ENCODE results near the gene CMSS1.

DNA sequence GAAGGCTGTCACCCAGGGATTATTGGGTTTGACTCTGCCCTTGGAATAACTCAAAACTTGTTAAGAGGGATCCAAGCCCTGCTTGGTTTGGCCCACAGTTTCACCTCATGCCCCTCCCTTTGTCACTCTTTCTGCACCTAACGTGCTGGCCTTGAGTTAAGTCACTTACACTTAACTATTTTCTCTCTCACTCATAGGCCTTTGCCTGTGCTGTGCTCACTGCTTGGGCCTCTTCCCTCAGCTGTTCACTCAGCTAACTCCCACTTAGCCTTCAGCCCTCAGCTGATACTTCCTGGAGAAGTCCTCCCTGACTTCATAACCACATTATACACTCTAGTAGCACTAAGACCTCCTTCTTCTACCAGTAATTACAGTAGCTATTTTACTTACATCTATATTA, 133.3 kb downstream of the CMSS1 start:
- TF ChIP-seq, protein P1, sequence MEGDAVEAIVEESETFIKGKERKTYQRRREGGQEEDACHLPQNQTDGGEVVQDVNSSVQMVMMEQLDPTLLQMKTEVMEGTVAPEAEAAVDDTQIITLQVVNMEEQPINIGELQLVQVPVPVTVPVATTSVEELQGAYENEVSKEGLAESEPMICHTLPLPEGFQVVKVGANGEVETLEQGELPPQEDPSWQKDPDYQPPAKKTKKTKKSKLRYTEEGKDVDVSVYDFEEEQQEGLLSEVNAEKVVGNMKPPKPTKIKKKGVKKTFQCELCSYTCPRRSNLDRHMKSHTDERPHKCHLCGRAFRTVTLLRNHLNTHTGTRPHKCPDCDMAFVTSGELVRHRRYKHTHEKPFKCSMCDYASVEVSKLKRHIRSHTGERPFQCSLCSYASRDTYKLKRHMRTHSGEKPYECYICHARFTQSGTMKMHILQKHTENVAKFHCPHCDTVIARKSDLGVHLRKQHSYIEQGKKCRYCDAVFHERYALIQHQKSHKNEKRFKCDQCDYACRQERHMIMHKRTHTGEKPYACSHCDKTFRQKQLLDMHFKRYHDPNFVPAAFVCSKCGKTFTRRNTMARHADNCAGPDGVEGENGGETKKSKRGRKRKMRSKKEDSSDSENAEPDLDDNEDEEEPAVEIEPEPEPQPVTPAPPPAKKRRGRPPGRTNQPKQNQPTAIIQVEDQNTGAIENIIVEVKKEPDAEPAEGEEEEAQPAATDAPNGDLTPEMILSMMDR (IDR thresholded peaks at IDR 0.05; ENCODE audit: low read length): no peak
- TF ChIP-seq EZH2 (optimal IDR thresholded peaks at IDR 0.05; ENCODE audit: low read depth, low read length): no peak

All from MM.1S (cell line).